ENCODE results near the gene ADPRH.

Gene ADPRH

GRCh38 chr3:119619094-119619493 lies 39.8 kb downstream of the ADPRH start:
- in situ Hi-C loops (cut with HindIII; ENCODE audit: low sequenced_read_pairs): no loop called here
- no peak for DNase-seq (ENCODE audit: low read depth)
- H3K4me3 ChIP-seq (ENCODE audit: low read depth, low read length): no peak overlapping the region
- no peak for TF ChIP-seq CTCF (IDR thresholded peaks at IDR 0.05; ENCODE audit: low read depth, low read length, missing control alignments)

GRCh38 chr3:119620899-119621298 lies 41.6 kb downstream of the ADPRH start:
- no peak overlapping the region for H3K4me3 ChIP-seq (ENCODE audit: low read depth, low read length)
- in situ Hi-C loops (cut with HindIII; ENCODE audit: low sequenced_read_pairs): no loop called here
- DNase-seq (ENCODE audit: low read depth): no peak
- no peak for TF ChIP-seq CTCF (IDR thresholded peaks at IDR 0.05; ENCODE audit: low read depth, low read length, missing control alignments)

DNA sequence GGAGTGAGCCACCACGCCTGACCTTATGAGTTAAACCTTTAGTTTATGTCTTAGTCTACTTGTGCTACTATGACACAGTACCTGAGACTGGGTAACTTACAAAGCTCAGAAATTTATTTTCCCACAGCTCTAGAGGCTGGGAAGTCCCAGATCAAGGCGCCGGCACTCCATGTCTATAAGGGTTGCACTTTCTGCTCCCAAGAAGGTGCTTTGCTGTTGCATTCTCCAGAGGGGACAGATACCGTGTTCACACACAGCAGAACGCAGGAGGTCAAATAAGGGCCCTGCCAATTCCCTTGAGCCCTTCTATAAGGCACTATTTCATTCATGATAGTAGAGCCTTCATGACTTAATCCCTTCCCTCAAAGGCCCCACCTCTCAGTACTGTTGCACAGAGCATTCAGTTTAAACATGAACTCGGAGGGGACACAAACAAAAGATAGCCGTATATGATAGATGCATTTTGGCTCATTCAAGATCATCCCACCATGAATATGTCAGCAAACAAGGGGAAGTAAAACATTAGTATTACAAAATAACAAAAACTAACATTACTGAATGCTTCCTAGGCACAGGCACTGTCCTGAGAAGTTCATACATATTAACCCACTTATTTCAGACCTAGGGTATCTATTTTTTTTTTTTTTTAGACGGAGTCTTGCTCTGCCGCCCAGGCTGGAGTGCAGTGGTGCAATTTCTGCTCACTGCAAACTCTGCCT lies 44.9 kb downstream of the ADPRH start:
- no peak for TF ChIP-seq CTCF (IDR thresholded peaks at IDR 0.05; ENCODE audit: low read depth, low read length, missing control alignments)
- in situ Hi-C loops (cut with HindIII; ENCODE audit: low sequenced_read_pairs): no loop called here
- DNase-seq (ENCODE audit: low read depth): no peak
- H3K4me3 ChIP-seq (ENCODE audit: low read depth, low read length): no peak overlapping the region

DNA sequence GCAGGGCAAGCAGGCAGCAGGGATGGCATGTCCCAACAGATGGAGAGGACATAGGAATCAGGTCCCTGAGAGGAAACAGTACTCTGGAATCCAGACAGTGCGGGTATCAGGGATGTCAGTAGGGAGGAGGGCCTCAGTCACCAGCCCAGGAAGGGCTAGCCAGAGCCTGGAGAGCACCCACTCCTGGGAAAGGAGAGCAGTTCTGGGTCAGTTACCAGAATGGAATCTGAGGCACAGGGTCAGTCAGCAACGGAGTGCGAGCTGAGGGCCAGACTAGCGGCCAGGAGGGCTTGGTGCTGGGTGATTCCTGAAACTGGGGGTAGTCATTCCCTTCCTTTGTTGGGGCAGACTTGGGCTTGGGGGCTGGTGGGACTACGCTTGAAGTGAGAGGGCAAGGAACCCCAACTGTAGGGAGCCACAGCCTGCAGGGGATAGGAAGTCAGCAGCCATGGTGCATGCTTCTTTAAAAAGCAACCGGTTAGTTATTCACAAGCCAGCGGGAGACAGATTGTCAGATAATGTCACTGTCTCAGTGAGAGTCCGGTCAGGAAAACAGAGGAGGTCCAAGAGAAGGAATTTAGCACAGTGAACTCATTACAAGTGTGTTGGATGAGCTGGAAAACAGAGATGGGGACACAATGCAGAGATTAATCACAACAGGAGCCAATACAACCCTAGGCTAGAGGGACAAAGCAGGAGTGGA lies 46.3 kb downstream of the ADPRH start:
- TF ChIP-seq CTCF (IDR thresholded peaks at IDR 0.05; ENCODE audit: low read depth, low read length, missing control alignments): no peak
- in situ Hi-C loops (cut with HindIII; ENCODE audit: low sequenced_read_pairs): no loop called here
- H3K4me3 ChIP-seq (ENCODE audit: low read depth, low read length): no peak overlapping the region
- DNase-seq (ENCODE audit: low read depth): no peak

- H3K4me3 ChIP-seq (ENCODE audit: low read depth, low read length): no peak overlapping the region
- no peak for DNase-seq (ENCODE audit: low read depth)
- in situ Hi-C loops (cut with HindIII; ENCODE audit: low sequenced_read_pairs): no loop called here
- TF ChIP-seq CTCF (IDR thresholded peaks at IDR 0.05; ENCODE audit: low read depth, low read length, missing control alignments): no peak
Measured at GRCh38 chr3:119626196-119626595, 46.9 kb downstream of the ADPRH start.

DNA sequence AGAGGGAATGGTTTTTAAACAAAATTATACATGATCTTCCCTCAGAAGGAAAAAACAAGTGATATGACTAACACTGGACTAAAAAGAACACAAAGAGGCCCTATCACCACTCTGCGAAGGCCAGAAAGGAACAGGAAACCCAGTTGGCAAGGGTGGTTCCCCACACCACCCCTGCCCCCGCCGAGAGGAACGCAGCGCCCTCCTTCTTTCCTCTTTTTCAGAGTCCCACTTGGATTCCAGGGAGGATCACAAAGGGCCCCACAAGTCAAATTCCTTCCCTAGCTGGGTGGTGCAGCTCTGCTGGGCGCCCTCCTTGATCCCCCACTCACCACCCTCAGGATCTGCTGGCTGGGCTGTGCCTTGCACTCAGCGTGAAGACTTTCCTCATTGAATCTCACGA lies 48.2 kb downstream of the ADPRH start:
- no peak for DNase-seq (ENCODE audit: low read depth)
- TF ChIP-seq CTCF (IDR thresholded peaks at IDR 0.05; ENCODE audit: low read depth, low read length, missing control alignments): no peak
- in situ Hi-C loops (cut with HindIII; ENCODE audit: low sequenced_read_pairs): no loop called here
- H3K4me3 ChIP-seq (ENCODE audit: low read depth, low read length): no peak overlapping the region
